HG03460 (cell line): ENCODE measurements around the gene GPRC6A.
A peak's percentile ranks its signal among the peaks of the same experiment; 100 is the strongest.
"Not testable (repeated sequence)": the region's sequence is repeated elsewhere in the genome, so short reads cannot be mapped to it uniquely, and the experiment has no call there.

Experiments used
- ATAC-seq: cut with Tn5 transposase; IDR thresholded peaks from one replicate; pipeline ENCODE4 v1.9.1; 2021; ENCODE audit not compliant: unreplicated experiment

The GPRC6A gene

GRCh38 chr6:116828983-116829382, at the start of gene GPRC6A:
GPRC6A (minus strand) TSS chr6:116829083; CDS start chr6:116829013, 70 bp downstream.
- no peak for ATAC-seq

GRCh38 chr6:116877743-116878142, 48.9 kb upstream of the GPRC6A start:
- no peak for ATAC-seq

GRCh38 chr6:116876635-116877611, 48.0 kb upstream of the GPRC6A start, which contains the start of gene RFX6:
RFX6 (plus strand) TSS chr6:116877242; CDS start chr6:116877276, 34 bp downstream.
- ATAC-seq = no peak

- no peak for ATAC-seq
Observed at GRCh38 chr6:116876107-116876506, 47.2 kb upstream of the GPRC6A start.

- ATAC-seq = no peak
Observed at GRCh38 chr6:116872771-116873170, 43.9 kb upstream of the GPRC6A start.

DNA sequence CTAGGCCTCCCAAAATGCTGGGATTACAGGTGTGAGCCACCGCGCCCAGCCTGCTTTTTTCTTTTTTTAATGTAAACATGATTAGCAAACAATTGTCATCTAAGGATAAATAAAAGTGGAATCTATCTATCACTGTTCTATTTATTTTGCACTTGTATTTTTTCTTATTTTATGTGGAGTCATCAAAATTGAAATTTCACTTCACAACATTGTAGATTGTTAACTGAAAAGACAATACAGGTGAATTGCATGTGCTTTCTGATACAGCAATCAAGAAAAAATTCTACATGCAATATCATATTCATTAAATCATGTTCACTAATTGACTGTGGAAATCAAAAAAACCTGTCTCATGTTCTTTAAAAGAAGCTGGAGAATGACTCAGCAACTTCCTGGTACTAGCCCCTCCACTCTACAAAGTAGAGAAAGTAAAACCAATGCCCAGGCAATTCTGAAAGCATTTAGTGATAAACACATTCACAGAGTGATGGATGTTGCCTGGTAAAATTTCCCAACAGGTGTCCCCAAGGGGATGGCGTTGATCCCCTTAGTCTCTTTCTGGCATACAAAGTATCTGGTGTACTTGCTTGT, 37.5 kb upstream of the GPRC6A start:
- peak; percentile 73 for ATAC-seq

DNA sequence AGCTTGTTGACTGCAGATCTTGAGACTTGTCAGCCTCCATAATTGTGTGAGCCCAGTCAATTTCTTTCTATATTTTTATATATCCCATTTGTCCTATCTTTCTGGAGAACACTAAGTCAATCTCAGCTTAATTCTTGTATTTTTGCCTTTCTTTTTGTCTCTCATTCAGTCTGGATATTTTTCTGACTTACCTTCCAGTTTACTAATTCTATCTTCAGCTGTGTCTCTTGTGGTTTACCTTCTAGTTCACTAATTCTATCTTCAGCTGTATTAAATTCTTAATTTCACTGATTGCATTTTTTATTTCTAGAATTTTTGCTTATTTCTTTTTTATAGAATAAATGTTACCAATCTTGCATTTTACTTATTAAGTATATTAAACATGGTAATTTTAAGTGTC, 30.4 kb upstream of the GPRC6A start:
- ATAC-seq = no peak

- no peak for ATAC-seq
Observed at GRCh38 chr6:116858060-116858459, 29.2 kb upstream of the GPRC6A start.

DNA sequence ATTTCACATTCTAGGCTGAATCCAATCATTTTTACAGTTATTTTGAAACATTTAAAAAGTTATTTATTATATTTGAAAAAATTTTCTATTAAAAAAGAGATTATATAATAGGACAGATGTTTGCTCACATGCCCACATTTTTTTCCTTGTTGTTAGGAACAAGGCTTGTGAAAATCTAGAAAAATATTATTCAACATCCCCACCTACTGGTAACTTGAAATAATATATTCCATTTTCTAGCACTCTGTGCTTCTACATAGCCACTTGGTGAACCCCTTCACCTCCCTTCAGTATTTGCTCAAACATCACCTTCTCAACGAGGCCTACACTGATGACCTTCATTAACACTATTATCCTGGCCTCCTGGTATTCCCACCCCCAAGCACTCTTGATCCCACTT, 18.3 kb upstream of the GPRC6A start:
- ATAC-seq = no peak

DNA sequence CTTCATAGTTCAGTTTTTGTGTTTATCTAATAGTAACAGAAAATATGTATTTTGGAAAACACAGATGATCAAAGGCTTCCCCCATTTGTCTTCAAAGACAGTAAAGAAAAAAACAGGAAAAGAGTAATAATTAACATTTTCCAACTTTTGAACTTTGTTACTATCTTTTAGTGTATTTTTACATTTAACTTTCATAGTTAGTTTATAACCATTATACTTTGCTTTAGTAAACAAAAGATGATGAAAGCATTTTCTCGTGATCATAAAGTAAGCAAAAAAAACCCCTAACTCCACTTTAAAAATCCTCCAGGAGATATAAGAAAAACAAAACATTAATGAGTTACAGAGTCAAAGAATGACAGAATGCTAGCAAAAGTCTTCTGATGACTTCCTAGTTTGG, 13.6 kb upstream of the GPRC6A start:
- no peak for ATAC-seq

GRCh38 chr6:116840091-116840490, 11.2 kb upstream of the GPRC6A start:
- no peak for ATAC-seq

GRCh38 chr6:116836606-116837342, 7.9 kb upstream of the GPRC6A start:
- ATAC-seq = no peak

DNA sequence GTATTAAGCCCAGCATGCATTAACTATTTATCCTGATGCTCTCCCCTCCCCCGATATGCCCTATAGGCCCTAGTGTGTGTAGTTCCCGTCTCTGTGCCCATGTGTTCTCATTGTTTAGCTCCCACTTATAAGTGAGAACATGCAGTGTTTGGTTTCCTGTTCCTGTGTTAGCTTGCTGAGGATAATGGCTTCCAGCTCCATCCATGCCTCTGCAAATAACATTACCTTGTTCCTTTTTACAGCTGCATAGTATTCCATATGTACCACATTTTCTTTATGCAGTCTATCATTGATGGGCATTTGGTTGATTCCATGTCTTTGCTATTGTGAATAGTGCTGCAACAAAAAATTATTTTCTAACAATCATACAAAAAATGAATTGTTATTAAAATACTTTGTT, 5.6 kb upstream of the GPRC6A start:
- not testable (repeated sequence) for ATAC-seq

GRCh38 chr6:116827561-116828240, 1.2 kb downstream of the GPRC6A start:
- no peak for ATAC-seq

DNA sequence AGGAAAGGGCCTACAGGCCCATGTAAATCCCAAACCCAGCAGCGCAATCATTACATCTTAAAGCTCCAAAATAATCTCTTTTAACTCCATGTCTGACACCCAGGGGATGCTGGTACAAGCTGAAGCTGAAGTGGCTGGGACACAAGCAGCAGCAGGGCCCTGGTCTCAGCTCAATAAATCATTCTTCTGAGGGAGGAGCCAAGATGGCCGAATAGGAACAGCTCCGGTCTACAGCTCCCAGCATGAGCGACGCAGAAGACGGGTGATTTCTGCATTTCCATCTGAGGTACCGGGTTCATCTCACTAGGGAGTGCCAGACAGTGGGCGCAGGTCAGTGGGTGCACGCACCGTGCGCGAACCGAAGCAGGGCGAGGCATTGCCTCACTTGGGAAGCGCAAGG, 12.5 kb downstream of the GPRC6A start:
- not testable (repeated sequence) for ATAC-seq

DNA sequence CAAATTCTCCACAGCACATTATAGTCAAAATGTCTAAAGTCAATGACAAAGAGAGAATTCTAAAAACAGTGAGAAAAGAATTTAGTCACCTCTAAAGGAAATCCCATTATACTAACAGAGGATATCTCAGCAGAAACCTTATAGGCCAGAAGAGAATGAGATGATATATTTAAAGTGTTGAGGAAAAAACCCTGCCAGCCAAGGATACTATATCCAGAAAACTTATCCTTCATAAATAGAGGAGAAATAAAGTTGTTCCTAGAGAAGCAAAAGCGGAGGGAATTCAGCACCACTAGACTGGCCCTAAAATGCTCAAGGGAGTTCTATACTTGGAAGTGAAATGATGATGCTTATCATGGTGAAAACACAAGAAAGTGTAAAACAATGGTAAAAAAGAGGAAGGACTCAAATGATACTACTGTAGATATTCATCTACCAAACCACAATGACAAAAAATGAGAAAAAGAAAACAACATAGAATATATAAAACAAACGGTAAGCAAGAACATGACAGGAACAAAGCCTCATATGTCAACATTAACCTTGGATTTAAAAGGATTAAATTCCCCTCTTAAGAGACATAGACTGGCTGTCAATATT, 16.7 kb downstream of the GPRC6A start:
- no peak for ATAC-seq

DNA sequence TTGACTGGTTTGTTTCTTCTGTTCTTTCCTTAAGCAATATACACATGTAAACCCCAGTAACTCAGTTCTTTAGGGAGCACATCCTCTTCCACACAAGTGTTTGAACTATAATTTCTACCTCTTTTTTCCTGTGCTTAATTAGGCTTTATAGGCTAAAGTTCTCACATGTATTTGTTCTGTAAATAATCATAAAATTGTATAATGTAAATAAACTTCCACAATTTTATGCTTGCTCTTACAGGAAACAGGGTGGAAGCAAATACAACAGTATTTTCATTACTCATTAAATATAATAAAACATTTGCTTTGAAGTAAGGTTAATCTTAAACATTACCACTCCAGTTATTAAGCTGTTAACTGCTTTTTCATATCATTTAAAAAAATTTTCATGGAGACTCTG, 26.9 kb downstream of the GPRC6A start:
- no peak for ATAC-seq

- ATAC-seq = no peak
Observed at GRCh38 chr6:116799945-116800344, 28.9 kb downstream of the GPRC6A start.

DNA sequence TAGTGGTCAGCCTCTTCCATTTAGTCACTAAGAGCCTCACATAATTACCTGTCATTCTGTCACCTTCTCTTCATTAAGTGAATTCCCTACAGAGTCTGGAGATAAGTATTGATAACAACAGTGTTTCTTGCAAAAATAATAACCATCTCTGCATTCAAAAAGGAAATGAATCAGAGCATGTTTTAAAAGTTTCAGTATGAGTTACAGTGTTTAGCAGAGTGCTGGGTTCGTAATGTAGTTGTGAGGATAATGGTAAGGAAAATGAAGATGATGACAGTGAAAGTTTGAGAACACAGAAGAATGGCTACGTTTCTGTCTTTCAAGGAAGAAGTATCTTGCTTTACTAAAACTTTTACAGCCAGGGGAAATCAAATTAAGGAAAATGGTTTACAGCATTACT, 31.3 kb downstream of the GPRC6A start:
- no peak for ATAC-seq

- no peak for ATAC-seq
Observed at GRCh38 chr6:116793224-116793623, 35.7 kb downstream of the GPRC6A start.

- ATAC-seq = no peak
Observed at GRCh38 chr6:116783852-116784251, 45.0 kb downstream of the GPRC6A start.
